Suprapubic skin (tissue), 4 donors: ENCODE data around the gene NEK6. TPM values are rescaled to one million over a fixed set of nuclear protein-coding genes. Genes with fewer than 3 reads are reported as not detected.
A peak's percentile ranks its signal among the peaks of the same experiment; 100 is the strongest.

Experiments used
- DNase-seq, 2 donors: peaks; one replicate each; pipeline ENCODE4 v3.0.0-alpha.2; 2019; ENCODE audit warnings: low spot score in 2 of 2
- H3K27ac ChIP-seq: fragments of 200-600 bp; sonication (generic); one replicate; pipeline ENCODE4 v1.5.1; 2019
- H3K27me3 ChIP-seq: fragments of 200-600 bp; sonication (generic); one replicate; pipeline ENCODE4 v1.5.1; 2019
- H3K36me3 ChIP-seq: fragments of 200-600 bp; sonication (generic); one replicate; pipeline ENCODE4 v1.5.1; 2019
- H3K4me1 ChIP-seq: fragments of 200-600 bp; sonication (generic); one replicate; pipeline ENCODE4 v1.5.1; 2019
- H3K4me3 ChIP-seq: fragments of 200-600 bp; sonication (generic); one replicate; pipeline ENCODE4 v1.5.1; 2019; ENCODE audit warnings: mild to moderate bottlenecking
- H3K9me3 ChIP-seq: fragments of 200-600 bp; sonication (generic); one replicate; pipeline ENCODE4 v1.5.1; 2019
- CTCF ChIP-seq, 2 donors: fragments of 200-600 bp in 1 of 2; fragments of 450-650 bp in 1 of 2; sonication (generic) in 1 of 2; IDR thresholded peaks; one replicate each; pipeline ENCODE4 v1.5.1; 2016 to 2019; ENCODE audit warnings: antibody characterized with exemption in 2 of 2, mild to moderate bottlenecking in 1 of 2, moderate library complexity in 1 of 2
- EP300 ChIP-seq: sonication (generic); formaldehyde crosslinking; IDR thresholded peaks from one replicate; pipeline ENCODE4 v1.6.1; 2017; ENCODE audit warnings: antibody characterized with exemption
- POLR2A ChIP-seq, 2 donors: fragments of 450-650 bp; IDR thresholded peaks; one replicate each; pipeline ENCODE4 v1.6.1; 2017; ENCODE audit warnings: antibody characterized with exemption in 2 of 2, mild to moderate bottlenecking in 2 of 2, moderate library complexity in 2 of 2
- POLR2AphosphoS5 ChIP-seq, 3 donors: sonication (generic); formaldehyde crosslinking; IDR thresholded peaks; one replicate each; pipeline ENCODE4 v1.6.1; 2017; ENCODE audit warnings: antibody characterized with exemption in 3 of 3
- WGBS: methylation state at CpG from one replicate; pipeline ENCODE4 v1.1.5; 2018; 5-methylcytosine and 5-hydroxymethylcytosine counted together
- total RNA-seq, 4 donors: library from RNA; depleted of rRNA; stranded (reverse); fragments of >200 nt; gene quantifications; one replicate each; pipeline ENCODE4 v1.1.0, GENCODE V29; 2016

NEK6 gene
- total RNA-seq, 4 donors from 2014 or later = 5.4 to 17.5 (median 10.6) TPM

DNA sequence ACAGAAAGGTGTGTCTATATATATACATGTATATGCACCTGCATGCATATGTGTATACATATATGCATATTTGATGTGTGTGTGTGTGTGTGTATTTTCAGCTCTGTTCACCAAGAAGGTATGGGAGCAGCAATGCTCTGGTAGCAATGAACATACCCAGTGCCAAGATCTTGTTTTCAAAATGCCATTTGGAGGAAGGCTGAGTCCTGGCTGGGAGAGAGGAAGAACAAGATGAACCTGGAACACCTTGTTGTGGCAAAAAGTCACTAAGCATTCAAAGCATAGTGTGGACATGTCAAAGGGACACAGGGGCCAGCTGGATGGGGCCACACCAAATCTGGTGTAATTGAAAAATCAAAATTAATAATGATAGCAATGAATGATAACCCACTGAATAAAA lies 31.8 kb upstream of the NEK6 start:
- peaks cover 14% of the 10 kb centered on the region for H3K4me1 ChIP-seq
- no peak for DNase-seq
- H3K27me3 ChIP-seq = no peaks in the 10 kb centered on the region
- H3K36me3 ChIP-seq = no peaks in the 10 kb centered on the region
- H3K27ac ChIP-seq = no peak overlapping the region
- TF ChIP-seq EP300 = no peak
- TF ChIP-seq POLR2AphosphoS5 (IDR thresholded peaks at IDR 0.05) = no peak
- TF ChIP-seq POLR2A (IDR thresholded peaks at IDR 0.05) = no peak
- H3K4me3 ChIP-seq = no peak overlapping the region
- H3K9me3 ChIP-seq = no peaks in the 10 kb centered on the region

DNA sequence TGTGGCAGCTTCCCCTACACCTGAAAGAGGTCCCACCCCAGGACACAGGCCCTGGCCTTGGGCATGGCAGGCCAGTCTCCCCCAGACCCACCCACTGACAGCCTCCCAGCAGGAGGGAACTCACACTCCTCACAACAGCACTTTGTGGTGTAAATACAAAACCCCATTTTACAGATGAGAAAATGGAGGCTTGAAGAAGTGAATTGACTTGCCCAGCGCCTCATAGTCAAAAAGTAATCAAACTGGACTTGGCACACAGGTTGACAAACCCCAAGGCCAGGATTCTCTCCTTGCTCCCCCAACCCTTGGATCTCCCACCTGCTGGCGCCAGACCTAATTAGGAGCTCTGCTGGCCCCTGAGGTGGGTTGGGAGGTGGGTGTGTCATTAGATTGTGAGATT lies 29.2 kb upstream of the NEK6 start:
- TF ChIP-seq CTCF (IDR thresholded peaks at IDR 0.05) = no peak
- Histone ChIP-seq H3K27me3 (no peaks in the 10 kb centered on the region), H3K27ac (no peak overlapping the region), H3K9me3 (no peaks in the 10 kb centered on the region), H3K4me1 (peaks cover 4% of the 10 kb centered on the region), H3K36me3 (no peaks in the 10 kb centered on the region), H3K4me3 (no peak overlapping the region)
- DNase-seq = peak in 1 of 2 donors; percentile 39
- WGBS = 65% methylated on average over 2 of the region's 2 CpGs

DNA sequence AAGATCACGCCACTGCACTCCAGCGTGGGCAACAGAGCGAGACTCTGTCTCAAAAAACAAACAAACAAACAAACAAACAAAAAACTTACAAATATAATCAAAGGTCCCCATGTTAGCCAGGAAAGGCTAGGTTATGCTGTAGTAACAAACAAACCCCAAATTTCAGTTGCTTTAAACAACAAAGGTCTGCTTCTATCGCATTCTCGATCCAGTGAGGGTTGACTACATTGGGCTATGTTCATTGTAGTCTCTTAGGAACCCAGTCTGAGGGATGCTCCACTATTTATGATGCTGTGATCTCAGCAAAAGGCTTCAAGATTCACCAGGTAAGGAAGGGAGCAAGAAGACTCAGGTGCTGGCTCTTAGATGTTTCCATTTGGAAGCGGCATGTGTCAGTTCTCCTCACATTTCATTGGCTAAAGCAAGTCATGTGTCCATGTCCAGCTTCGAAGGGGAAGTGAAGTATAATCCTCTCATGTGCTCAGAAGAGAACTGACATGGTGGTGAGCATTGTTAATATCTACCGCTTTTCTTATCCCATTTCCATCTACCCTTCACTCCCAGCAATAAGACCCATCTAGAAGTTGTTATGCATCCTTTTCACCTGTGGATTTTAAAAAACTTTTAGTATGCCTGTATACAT lies 26.5 kb upstream of the NEK6 start:
- no peak for DNase-seq
- WGBS = 91% methylated on average over 8 of the region's 8 CpGs
- H3K4me3 ChIP-seq = no peak overlapping the region
- no peaks in the 10 kb centered on the region for H3K36me3 ChIP-seq
- H3K27me3 ChIP-seq = no peaks in the 10 kb centered on the region
- no peaks in the 10 kb centered on the region for H3K9me3 ChIP-seq
- no peaks in the 10 kb centered on the region for H3K4me1 ChIP-seq
- TF ChIP-seq POLR2A (IDR thresholded peaks at IDR 0.05) = no peak
- no peak for TF ChIP-seq EP300
- TF ChIP-seq CTCF (IDR thresholded peaks at IDR 0.05) = no peak
- no peak for TF ChIP-seq POLR2AphosphoS5 (IDR thresholded peaks at IDR 0.05)
- H3K27ac ChIP-seq = no peak overlapping the region

- no peaks in the 10 kb centered on the region for H3K27me3 ChIP-seq
- no peak overlapping the region for H3K27ac ChIP-seq
- peak in 1 of 2 donors; percentile 9 for DNase-seq
- H3K4me1 ChIP-seq = peaks cover 14% of the 10 kb centered on the region
- WGBS = 87% methylated on average over 5 of the region's 5 CpGs
- no peak overlapping the region for H3K4me3 ChIP-seq
- H3K36me3 ChIP-seq = no peaks in the 10 kb centered on the region
- TF ChIP-seq POLR2A (IDR thresholded peaks at IDR 0.05) = no peak
- no peak for TF ChIP-seq POLR2AphosphoS5 (IDR thresholded peaks at IDR 0.05)
- TF ChIP-seq CTCF (IDR thresholded peaks at IDR 0.05) = no peak
- TF ChIP-seq EP300 = no peak
- H3K9me3 ChIP-seq = no peaks in the 10 kb centered on the region
Observed at GRCh38 chr9:124238546-124239140, 19.1 kb upstream of the NEK6 start.

DNA sequence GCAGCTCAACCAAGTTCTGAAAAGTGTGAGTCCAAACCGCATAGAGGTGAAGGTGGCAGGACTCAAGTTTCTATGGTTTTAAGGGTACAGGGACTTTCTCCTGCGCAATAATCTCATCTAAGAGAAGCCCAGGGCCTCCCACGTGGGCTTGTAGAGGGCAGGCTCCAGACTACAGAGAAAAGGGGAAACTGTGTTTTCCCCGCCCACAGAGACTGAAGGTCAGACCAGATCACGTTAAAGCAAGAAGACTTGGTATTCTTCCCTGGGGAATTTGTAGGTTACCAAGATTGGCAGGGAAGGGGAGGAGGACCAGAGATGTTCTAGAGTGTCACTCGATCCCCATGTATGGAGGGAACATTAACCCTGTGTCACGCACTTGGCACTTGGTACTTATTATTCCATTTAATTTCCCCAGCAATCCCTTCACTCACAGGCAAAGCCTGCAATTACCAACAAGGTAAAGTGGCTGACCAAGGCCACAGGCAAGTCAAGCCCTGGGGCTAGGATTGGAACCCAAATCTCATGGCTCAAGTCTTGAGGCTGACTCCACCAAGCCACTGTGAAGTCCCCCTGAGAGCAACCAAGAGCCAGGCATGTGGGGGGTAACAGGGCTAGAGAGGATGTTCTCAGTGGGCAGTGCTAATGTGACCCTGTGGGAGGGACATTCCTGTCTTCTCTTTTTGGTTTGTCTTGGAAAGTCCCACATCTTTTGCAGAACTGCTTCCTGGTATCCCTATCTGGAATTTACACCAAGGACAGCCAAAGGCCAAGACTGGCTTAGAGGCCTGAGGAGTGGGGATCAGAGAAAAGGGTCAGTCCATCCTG lies 18.3 kb upstream of the NEK6 start:
- peaks cover 14% of the 10 kb centered on the region for H3K4me1 ChIP-seq
- WGBS = 76% methylated on average over 7 of the region's 7 CpGs
- TF ChIP-seq CTCF (IDR thresholded peaks at IDR 0.05) (no peak), POLR2AphosphoS5 (IDR thresholded peaks at IDR 0.05) (no peak), POLR2A (IDR thresholded peaks at IDR 0.05) (no peak), EP300 (no peak)
- no peaks in the 10 kb centered on the region for H3K9me3 ChIP-seq
- H3K27ac ChIP-seq = no peak overlapping the region
- no peaks in the 10 kb centered on the region for H3K36me3 ChIP-seq
- H3K27me3 ChIP-seq = no peaks in the 10 kb centered on the region
- peak in 1 of 2 donors; percentile 38 for DNase-seq
- no peak overlapping the region for H3K4me3 ChIP-seq
